H9 (cell line): ENCODE measurements around the gene ASPSCR1. TPM values are rescaled to one million over a fixed set of nuclear protein-coding genes. Genes with fewer than 3 reads are reported as not detected.

Experiments
- DNase-seq: peaks from one replicate; pipeline ENCODE4 v3.0.0-alpha.2; 2017
- H2AFZ ChIP-seq: one replicate; pipeline ENCODE4 v1.6.1; 2013; ENCODE audit warnings: mild to moderate bottlenecking, low read length, control low read depth, moderate library complexity
- H2AK5ac ChIP-seq: 2 replicates; pipeline ENCODE4 v1.6.1; 2013; ENCODE audit warnings: low read length, control low read depth, mixed read lengths; ENCODE audit not compliant: insufficient read length
- H2BK120ac ChIP-seq: one replicate; pipeline ENCODE4 v1.6.1; 2013; ENCODE audit warnings: low read depth, mild to moderate bottlenecking, low read length, control low read depth, inconsistent platforms; ENCODE audit not compliant: poor library complexity, severe bottlenecking
- H2BK12ac ChIP-seq: 2 replicates; pipeline ENCODE4 v1.6.1; 2013; ENCODE audit warnings: low read length, control low read depth, mixed read lengths, low read depth; ENCODE audit not compliant: insufficient read length
- H2BK15ac ChIP-seq: 2 replicates; pipeline ENCODE4 v1.6.1; 2013; ENCODE audit warnings: low read depth, low read length, control low read depth
- H2BK20ac ChIP-seq: one replicate; pipeline ENCODE4 v1.6.1; 2013; ENCODE audit warnings: low read depth, mild to moderate bottlenecking, low read length, control low read depth, inconsistent platforms; ENCODE audit not compliant: poor library complexity, severe bottlenecking
- H2BK5ac ChIP-seq: 2 replicates; pipeline ENCODE4 v1.6.1; 2013; ENCODE audit warnings: low read length, control low read depth, mixed read lengths; ENCODE audit not compliant: insufficient read length
- H3K14ac ChIP-seq: 2 replicates; pipeline ENCODE4 v1.6.1; 2013; ENCODE audit warnings: low read length, control low read depth; ENCODE audit not compliant: insufficient read depth
- H3K18ac ChIP-seq: 2 replicates; pipeline ENCODE4 v1.6.1; 2013; ENCODE audit warnings: low read depth, mild to moderate bottlenecking, mixed read lengths, low read length, control low read depth; ENCODE audit not compliant: insufficient read length
- H3K23ac ChIP-seq: 2 replicates; pipeline ENCODE4 v1.6.1; 2013; ENCODE audit warnings: low read length, control low read depth, mixed read lengths, low read depth; ENCODE audit not compliant: insufficient read length
- H3K23me2 ChIP-seq: 2 replicates; pipeline ENCODE4 v1.6.1; 2013; ENCODE audit warnings: low read depth, mild to moderate bottlenecking, mixed read lengths, low read length, control low read depth; ENCODE audit not compliant: insufficient read length, poor library complexity, severe bottlenecking
- H3K27ac ChIP-seq: 2 replicates; pipeline ENCODE4 v1.5.1; 2013; ENCODE audit warnings: low read length, control low read depth, mixed read lengths, low read depth; ENCODE audit not compliant: insufficient read length
- H3K27me3 ChIP-seq: 2 replicates; pipeline ENCODE4 v1.6.1; 2013; ENCODE audit warnings: low read length, control low read depth, inconsistent platforms; ENCODE audit not compliant: insufficient read depth
- H3K4ac ChIP-seq: 2 replicates; pipeline ENCODE4 v1.6.1; 2013; ENCODE audit warnings: low read depth, mild to moderate bottlenecking, control low read depth, inconsistent platforms, low read length, moderate library complexity
- H3K4me1 ChIP-seq: 2 replicates; pipeline ENCODE4 v1.6.1; 2013; ENCODE audit warnings: low read length, control low read depth, inconsistent platforms; ENCODE audit not compliant: insufficient read depth
- H3K4me2 ChIP-seq: 2 replicates; pipeline ENCODE4 v1.6.1; 2013; ENCODE audit warnings: low read length, control low read depth, mixed read lengths; ENCODE audit not compliant: insufficient read length, insufficient read depth
- H3K56ac ChIP-seq: 2 replicates; pipeline ENCODE4 v1.6.1; 2013; ENCODE audit warnings: low read depth, mild to moderate bottlenecking, mixed read lengths, low read length, control low read depth; ENCODE audit not compliant: insufficient read length
- H3K79me1 ChIP-seq: 2 replicates; pipeline ENCODE4 v1.6.1; 2013; ENCODE audit warnings: low read depth, mild to moderate bottlenecking, moderate library complexity, low read length, control low read depth, inconsistent platforms; ENCODE audit not compliant: insufficient read depth, poor library complexity, severe bottlenecking
- H3K79me2 ChIP-seq: 2 replicates; pipeline ENCODE4 v1.6.1; 2013; ENCODE audit warnings: low read length, control low read depth, inconsistent platforms; ENCODE audit not compliant: insufficient read depth
- H3K9ac ChIP-seq: 2 replicates; pipeline ENCODE4 v1.6.1; 2013; ENCODE audit warnings: low read length, control low read depth, mixed read lengths; ENCODE audit not compliant: insufficient read length; ENCODE audit errors: extremely low read depth
- H3K9me3 ChIP-seq: one replicate; pipeline ENCODE4 v1.6.1; 2013; ENCODE audit warnings: low read depth, low read length, inconsistent platforms; ENCODE audit not compliant: control insufficient read depth
- H3T11ph ChIP-seq: one replicate; pipeline ENCODE4 v1.6.1; 2013; ENCODE audit warnings: mild to moderate bottlenecking, low read length, control low read depth, inconsistent platforms
- H4K20me1 ChIP-seq: one replicate; pipeline ENCODE4 v1.6.1; 2013; ENCODE audit not compliant: control insufficient read depth, insufficient read length, insufficient read depth
- H4K5ac ChIP-seq: 2 replicates; pipeline ENCODE4 v1.6.1; 2013; ENCODE audit warnings: low read depth, mild to moderate bottlenecking, mixed read lengths, low read length, control low read depth; ENCODE audit not compliant: insufficient read length
- H4K8ac ChIP-seq: replicated peaks from 2 replicates; pipeline ENCODE4 v1.6.1; 2013; ENCODE audit warnings: low read length, control low read depth, mixed read lengths, low read depth; ENCODE audit not compliant: insufficient read length
- H4K91ac ChIP-seq: 2 replicates; pipeline ENCODE4 v1.6.1; 2013; ENCODE audit warnings: low read depth, mild to moderate bottlenecking, moderate library complexity, mixed read lengths, low read length, control low read depth; ENCODE audit not compliant: insufficient read length
- H3K27ac Mint-ChIP-seq, 3 experiments: 2 replicates in 2 of 3; 3 replicates in 1 of 3; pipeline ENCODE4 v1.8.0; 2020 to 2021; ENCODE audit warnings: mixed read lengths in 3 of 3, mild to moderate bottlenecking in 1 of 3, moderate library complexity in 1 of 3
- H3K27me3 Mint-ChIP-seq: 2 replicates; pipeline ENCODE4 v1.8.0; 2021; ENCODE audit warnings: low read depth, mild to moderate bottlenecking, moderate library complexity, mixed read lengths
- H3K36me3 Mint-ChIP-seq, 3 experiments: 2 replicates in 2 of 3; 3 replicates in 1 of 3; pipeline ENCODE4 v1.8.0; 2020 to 2021; ENCODE audit warnings: low read depth in 3 of 3, mixed read lengths in 3 of 3; ENCODE audit not compliant: insufficient read depth in 1 of 3
- H3K4me1 Mint-ChIP-seq, 2 experiments: 2 replicates each; pipeline ENCODE4 v1.8.0; 2020; ENCODE audit warnings: mixed read lengths in 2 of 2
- H3K4me3 Mint-ChIP-seq, 2 experiments: 2 replicates in 1 of 2; 3 replicates in 1 of 2; pipeline ENCODE4 v1.8.0; 2020 to 2021; ENCODE audit warnings: mild to moderate bottlenecking in 2 of 2, mixed read lengths in 2 of 2, moderate library complexity in 1 of 2
- H3K9me3 Mint-ChIP-seq, 2 experiments: 2 replicates in 1 of 2; 3 replicates in 1 of 2; pipeline ENCODE4 v1.8.0; 2020; ENCODE audit warnings: mild to moderate bottlenecking in 2 of 2, mixed read lengths in 2 of 2, moderate library complexity in 1 of 2
- CTCF ChIP-seq: fragments of 200-600 bp; sonication (generic); conservative IDR thresholded peaks from 3 replicates; pipeline ENCODE4 v1.8.0; 2021; ENCODE audit warnings: antibody characterized with exemption, mild to moderate bottlenecking
- WGBS: extraction: QIAGEN DNeasy Blood & Tissue Kit; methylation state at CpG from one replicate; pipeline ENCODE4 v1.1.7; 2013; ENCODE audit warnings: missing lambda C conversion rate, low lambda C conversion rate, mixed read lengths; ENCODE audit not compliant: insufficient read length; ENCODE audit errors: extremely low coverage; 5-methylcytosine and 5-hydroxymethylcytosine counted together
- total RNA-seq: library from RNA; stranded (reverse); gene quantifications from 2 replicates; pipeline ENCODE4 v1.2.1, GENCODE V29; 2021

Gene ASPSCR1
- total RNA-seq, 1 experiment from 2014 or later, result 50.9 TPM

GRCh38 chr17:82059272-82060000 is 82.0 kb downstream of the ASPSCR1 start:
- Histone ChIP-seq H4K8ac (no peak overlapping the region), H2AFZ (no peak overlapping the region), H4K91ac (no peak overlapping the region), H3K9me3 (no peaks in the 10 kb centered on the region), H3K18ac (no peak overlapping the region), H2BK12ac (no peak overlapping the region), H3K79me1 (no peaks in the 10 kb centered on the region), H3K27ac (no peak overlapping the region), H4K20me1 (peaks cover 3% of the 10 kb centered on the region), H2BK5ac (no peak overlapping the region), H3K23me2 (no peaks in the 10 kb centered on the region), H3K4ac (no peak overlapping the region), H2BK20ac (no peak overlapping the region), H3K79me2 (no peaks in the 10 kb centered on the region), H2AK5ac (no peak overlapping the region), H3K9ac (no peak overlapping the region), H3K14ac (no peak overlapping the region), H3K4me1 (no peaks in the 10 kb centered on the region), H3K56ac (no peak overlapping the region), H3K27me3 (no peaks in the 10 kb centered on the region), H2BK15ac (no peak overlapping the region), H2BK120ac (no peak overlapping the region), H3K4me2 (no peak overlapping the region), H3T11ph (no peak overlapping the region), H4K5ac (no peak overlapping the region), H3K23ac (no peak overlapping the region)
- peaks cover 6 to 44% (median 43%) of the 10 kb centered on the region in 3 experiments for H3K36me3 Mint-ChIP-seq
- DNase-seq, result no peak
- no peak for TF ChIP-seq CTCF
- H3K4me1 Mint-ChIP-seq, result no peaks in the 10 kb centered on the region
- no peak overlapping the region for H3K27ac Mint-ChIP-seq
- WGBS, result no CpG with 5 or more reads among the region's 19 CpGs
- H3K9me3 Mint-ChIP-seq, result no peaks in the 10 kb centered on the region
- no peaks in the 10 kb centered on the region for H3K27me3 Mint-ChIP-seq
- H3K4me3 Mint-ChIP-seq, result no peak overlapping the region
